ENCODE data around the gene HSPBAP1.
"Not testable (repeated sequence)": the region's sequence is repeated elsewhere in the genome, so short reads cannot be mapped to it uniquely, and the experiment has no call there.

HSPBAP1 gene

GRCh38 chr3:122730240-122730639 lies 63.4 kb downstream of the HSPBAP1 start:
- DNase-seq: no peak

DNA sequence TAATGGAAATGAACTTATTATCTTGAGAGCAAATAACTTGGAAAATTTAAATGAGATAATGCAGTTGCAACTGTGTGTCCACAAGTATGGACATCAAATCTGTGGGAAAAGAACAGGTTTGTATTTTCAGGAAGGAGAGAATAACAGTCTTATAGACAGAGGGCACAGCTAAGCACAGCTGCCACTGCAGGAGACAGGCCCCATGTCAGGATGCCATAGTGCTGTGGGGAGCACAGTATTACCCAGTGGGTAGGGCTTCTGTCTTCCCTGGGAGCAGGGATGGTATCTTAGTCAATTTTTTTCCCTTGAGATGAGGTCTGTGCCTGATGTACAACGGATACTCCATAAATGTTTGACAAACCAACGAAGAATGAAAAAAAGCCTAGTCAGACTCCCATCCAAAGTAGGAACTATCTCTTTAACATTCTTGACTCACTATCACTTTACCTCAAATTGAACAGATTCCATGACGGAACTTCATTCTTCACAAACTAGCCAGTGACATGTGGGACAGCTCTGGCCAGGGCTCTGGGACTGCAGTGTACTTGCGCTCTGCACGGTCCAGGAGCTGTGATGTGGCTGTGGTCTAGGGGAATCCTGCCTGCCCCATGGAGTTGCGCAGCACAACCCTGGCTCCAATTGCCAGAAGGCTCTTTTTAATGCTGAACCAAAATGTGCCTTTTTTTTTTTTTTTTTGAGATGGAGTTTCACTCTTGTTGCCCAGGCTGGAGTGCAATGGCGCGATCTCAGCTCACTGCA lies 64.7 kb downstream of the HSPBAP1 start:
- no peak for DNase-seq

GRCh38 chr3:122728186-122728585 lies 65.4 kb downstream of the HSPBAP1 start:
- no peak for DNase-seq

GRCh38 chr3:122727766-122728165 lies 65.9 kb downstream of the HSPBAP1 start:
- no peak for DNase-seq

DNA sequence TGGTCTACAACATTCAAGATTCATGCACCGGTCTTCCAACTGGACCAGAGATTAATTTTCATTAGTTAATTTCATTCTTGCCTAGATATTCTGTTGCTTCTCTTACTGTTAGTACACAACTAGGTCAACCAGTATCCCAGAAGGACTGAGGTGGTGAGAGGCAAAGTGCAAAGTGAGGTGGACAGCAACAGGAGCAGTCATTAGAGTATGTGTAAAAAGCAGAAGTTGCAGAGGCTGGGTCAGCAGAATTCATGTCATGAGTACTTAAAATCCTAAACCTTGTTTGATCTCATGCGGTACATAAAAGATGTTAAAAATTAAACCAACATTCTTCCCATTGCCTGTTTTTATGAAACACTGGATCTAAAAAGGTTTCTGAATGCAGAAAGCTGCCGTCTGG lies 66.3 kb downstream of the HSPBAP1 start:
- no peak for DNase-seq

GRCh38 chr3:122725106-122725505 lies 68.5 kb downstream of the HSPBAP1 start:
- DNase-seq: no peak

DNA sequence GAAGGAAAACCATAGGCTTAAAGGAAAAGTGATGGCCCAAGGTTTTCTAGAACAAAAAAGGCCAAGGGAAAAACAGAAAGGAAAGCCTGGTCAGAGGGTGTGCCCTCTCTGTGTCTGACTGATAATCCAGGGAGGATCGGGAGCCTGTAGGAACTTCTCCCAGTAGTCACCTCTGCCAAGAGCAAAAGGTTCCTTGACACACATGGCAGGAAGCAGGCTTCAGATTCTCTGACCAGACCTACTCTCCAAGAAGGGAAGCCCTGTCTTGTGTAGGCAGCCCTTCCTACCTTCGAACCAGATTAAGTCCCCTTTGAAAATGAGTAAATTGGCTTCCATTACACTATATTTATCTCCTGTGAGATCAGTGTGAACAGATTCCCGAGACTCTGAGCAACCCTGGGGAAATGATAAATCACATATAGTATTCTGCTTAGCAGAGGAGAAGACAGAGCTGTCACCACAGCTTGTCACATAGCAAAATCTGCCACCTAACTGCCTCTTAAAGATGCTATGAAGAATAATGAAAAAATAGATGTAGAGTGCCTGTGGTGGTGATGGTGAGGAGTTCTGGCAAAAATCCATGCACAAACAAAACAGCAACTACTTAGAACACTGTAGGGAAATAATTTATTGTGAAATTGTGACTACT lies 74.2 kb downstream of the HSPBAP1 start:
- no peak for DNase-seq

DNA sequence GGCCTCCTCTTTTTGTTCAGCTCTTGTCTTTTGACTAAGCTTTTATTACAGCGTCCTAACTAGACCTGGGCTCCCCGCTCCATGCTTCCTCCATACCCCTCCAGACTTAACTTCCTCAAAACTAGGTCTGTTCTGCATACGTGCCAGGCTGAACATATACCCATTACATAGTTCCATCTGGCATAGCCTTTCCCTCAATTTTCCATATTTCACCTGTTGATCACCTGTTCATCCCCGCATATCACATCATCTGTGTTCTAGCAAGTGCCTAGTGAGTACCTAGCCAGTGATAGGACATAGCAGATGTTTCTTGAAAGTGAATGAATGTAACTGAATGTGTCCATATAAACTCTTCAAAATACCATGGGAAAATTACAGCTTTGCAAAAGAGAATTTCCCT lies 77.0 kb downstream of the HSPBAP1 start:
- DNase-seq: no peak

DNA sequence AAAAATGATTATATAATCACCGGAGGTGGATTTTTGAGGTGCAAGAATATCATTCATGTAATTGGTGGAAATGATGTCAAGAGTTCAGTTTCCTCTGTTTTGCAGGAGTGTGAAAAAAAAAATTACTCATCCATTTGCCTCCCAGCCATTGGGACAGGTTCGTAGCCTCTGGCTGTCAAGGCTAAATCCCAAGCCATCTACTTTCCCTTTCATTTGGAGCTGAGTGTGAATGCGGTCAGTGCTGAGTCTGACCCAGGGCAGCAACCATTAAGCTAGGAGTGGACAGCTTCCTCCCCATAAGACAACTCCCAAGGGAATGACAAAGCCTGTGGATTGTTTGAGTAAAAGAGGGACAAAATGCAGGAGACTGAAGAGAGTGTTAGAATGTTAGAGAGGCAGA lies 79.4 kb downstream of the HSPBAP1 start:
- no peak for DNase-seq

- DNase-seq: not testable (repeated sequence)
Observed at GRCh38 chr3:122710616-122711251, 82.9 kb downstream of the HSPBAP1 start.

- no peak for DNase-seq
Observed at GRCh38 chr3:122705379-122705778, 88.3 kb downstream of the HSPBAP1 start.

DNA sequence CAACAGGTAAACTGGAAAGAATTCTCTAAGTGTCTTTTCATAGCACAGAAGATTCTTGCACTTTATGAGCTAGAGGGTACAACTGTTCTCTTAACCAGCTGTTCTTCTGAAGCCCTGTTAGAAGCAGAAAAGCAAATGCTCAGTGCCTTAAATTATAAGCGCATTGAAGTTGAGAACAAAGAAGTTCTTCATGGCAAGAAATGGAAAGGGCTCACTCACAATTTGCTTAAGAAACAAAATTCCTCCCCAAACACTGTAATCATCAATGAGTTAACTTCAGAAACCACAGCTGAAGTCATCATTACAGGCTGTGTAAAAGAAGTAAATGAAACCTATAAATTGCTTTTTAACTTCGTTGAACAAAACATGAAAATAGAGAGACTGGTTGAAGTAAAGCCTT lies 93.4 kb downstream of the HSPBAP1 start:
- DNase-seq: no peak

DNA sequence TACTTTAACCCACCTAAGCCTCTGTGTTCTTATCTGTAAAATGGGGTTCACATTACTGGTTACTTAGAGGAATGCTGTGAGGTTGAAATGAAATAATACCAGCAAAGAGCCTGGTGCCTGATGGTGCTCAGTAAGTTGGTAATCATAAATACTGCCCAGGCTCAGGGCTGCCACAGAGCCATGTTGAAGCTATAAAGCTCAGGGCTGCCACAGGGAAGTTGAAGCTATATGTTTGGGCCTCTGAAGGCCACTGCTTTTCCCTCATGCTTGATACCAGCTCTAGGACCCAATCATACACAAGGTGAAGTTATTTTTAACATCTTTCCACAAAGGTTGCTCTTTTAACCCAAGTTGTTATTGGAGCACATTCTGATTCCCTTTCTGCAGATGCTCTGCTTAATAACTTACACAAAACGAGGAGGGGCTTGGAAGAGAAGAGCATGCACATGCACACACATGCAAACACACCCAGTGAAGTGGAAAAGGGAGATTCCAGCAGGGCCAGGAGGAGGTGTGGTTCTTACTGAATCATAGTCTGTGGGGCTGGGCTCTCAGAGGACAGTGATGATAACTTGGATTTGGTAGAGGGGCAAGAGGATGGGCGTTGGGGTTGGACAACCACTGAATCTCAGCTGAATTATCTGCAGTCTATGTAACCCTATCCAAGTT lies 95.5 kb downstream of the HSPBAP1 start:
- no peak for DNase-seq

GRCh38 chr3:122695927-122696561 lies 97.6 kb downstream of the HSPBAP1 start:
- no peak for DNase-seq

DNA sequence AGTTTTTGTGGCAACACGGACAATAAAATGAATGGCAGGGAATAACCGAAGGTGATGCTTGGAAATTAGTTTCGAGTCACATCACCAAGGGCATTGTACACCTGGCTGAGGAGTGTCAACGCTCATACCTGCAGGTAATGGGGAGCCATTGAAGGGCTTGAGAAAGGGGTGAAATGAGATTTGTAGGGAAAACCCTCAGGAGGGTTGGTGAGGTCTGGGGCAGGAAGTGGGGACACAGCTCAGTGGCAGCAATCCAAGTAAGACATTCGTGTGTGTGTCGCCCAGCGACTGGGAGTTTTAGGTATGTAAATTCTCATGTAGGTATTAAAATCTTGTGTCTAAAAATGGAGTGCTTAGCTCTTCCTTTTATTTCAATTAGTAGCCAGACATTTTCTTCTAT lies 98.7 kb downstream of the HSPBAP1 start:
- DNase-seq: no peak

- DNase-seq: no peak
Observed at GRCh38 chr3:122692674-122693073, 101.0 kb downstream of the HSPBAP1 start.

- DNase-seq: no peak
Observed at GRCh38 chr3:122691195-122691594, 102.4 kb downstream of the HSPBAP1 start.

DNA sequence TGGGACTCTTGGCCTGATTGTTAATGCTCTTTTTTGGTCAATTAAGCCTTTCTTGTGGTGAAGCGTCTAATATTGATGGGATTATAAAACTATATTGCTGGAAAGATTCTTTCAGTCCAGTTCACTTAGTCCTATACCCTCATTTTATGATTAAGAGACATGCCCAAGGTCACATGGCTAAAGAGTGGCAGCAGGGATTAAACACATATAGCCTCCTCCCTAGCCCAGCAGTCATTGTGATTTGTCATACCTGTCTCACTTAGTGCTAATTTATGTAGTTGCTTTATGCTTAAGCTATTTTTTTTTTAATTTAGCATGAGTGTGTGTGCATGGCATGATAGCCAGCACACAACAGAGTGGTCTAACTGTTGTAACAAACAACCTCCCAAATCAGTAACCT lies 103.5 kb downstream of the HSPBAP1 start:
- DNase-seq: no peak
